ENCODE measurements around the gene NDRG3.
A peak's percentile ranks its signal among the peaks of the same experiment; 100 is the strongest.

NDRG3 gene

DNA sequence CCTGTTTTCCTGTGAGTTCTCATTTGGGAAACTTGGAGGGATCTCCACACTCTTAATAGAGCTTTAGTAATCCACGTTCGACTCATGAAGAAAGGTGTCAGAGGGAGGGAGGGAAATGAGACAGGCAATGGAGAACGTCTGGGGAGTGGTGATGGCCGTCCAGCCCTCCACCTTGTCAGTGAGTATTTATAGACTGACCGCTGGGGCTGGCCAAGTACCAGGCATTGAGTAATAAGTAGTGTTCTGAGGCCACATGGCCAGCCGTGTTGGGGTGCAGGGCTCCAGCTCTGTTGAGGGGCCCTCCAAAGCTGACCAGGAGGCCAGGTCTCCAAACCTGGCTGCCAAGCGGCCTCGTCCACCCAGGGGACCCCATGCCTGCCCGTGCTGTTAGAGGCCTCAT is 39.0 kb upstream of the NDRG3 start:
- H3K4ac ChIP-seq (ENCODE audit: low read length): no peak overlapping the region
- no peak for DNase-seq (ENCODE audit: low spot score)
- H3K9me3 ChIP-seq (replicated peaks in 1 of 2; ENCODE audit: control insufficient read depth in 2 of 2, insufficient read depth in 1 of 2, low read depth in 1 of 2, low read length in 2 of 2): no peaks in the 10 kb centered on the region
- no peak overlapping the region for H2BK5ac ChIP-seq (ENCODE audit: low read length)
- H3K4me1 ChIP-seq (ENCODE audit: control insufficient read depth in 2 of 2, insufficient read depth in 1 of 2, low read depth in 1 of 2, low read length in 2 of 2): no peaks in the 10 kb centered on the region
- H2AK5ac ChIP-seq (ENCODE audit: low read depth, low read length): no peak overlapping the region
- no peak overlapping the region for H4K8ac ChIP-seq (ENCODE audit: low read depth, low read length)
- no peaks in the 10 kb centered on the region for H3K27me3 ChIP-seq (ENCODE audit: control insufficient read depth in 3 of 3, insufficient read depth in 3 of 3, low read depth in 1 of 3, low read length in 3 of 3)
- H3K4me2 ChIP-seq (ENCODE audit: insufficient read depth, low read length, poor library complexity, severe bottlenecking): no peak overlapping the region
- H2AFZ ChIP-seq (ENCODE audit: low read length): no peak overlapping the region
- peak overlapping the region in 1 of 2 donors; percentile 38 for H3K4me3 ChIP-seq (ENCODE audit: low read length in 2 of 2)
- no CpG with 5 or more reads among the region's 9 CpGs for WGBS, 2 donors (ENCODE audit: extremely low coverage in 2 of 2, insufficient read length in 2 of 2, insufficient replicate concordance in 1 of 2)
- no peak overlapping the region for H4K91ac ChIP-seq (ENCODE audit: low read depth, low read length, poor library complexity)
- no peak overlapping the region for H2BK12ac ChIP-seq (ENCODE audit: low read length)
- no peak overlapping the region for H2BK120ac ChIP-seq (ENCODE audit: low read depth, low read length)
- peaks cover 30 to 64% of the 10 kb centered on the region in 2 donors for H3K36me3 ChIP-seq (replicated peaks in 1 of 2; ENCODE audit: control insufficient read depth in 2 of 2, insufficient read depth in 2 of 2, low read length in 2 of 2)
- H3K23ac ChIP-seq (ENCODE audit: low read depth, low read length, poor library complexity): no peak overlapping the region
- H2BK15ac ChIP-seq (ENCODE audit: low read length): no peak overlapping the region
- H3K27ac ChIP-seq (replicated peaks; ENCODE audit: low read length): no peak overlapping the region
- no peak overlapping the region for H3K14ac ChIP-seq (ENCODE audit: low read length)
- no peak overlapping the region for H3K18ac ChIP-seq (ENCODE audit: low read length)
- H3K9ac ChIP-seq (ENCODE audit: low read depth, low read length, poor library complexity): no peak overlapping the region
- peaks cover 4% of the 10 kb centered on the region for H3K79me1 ChIP-seq (ENCODE audit: low read depth, low read length)

DNA sequence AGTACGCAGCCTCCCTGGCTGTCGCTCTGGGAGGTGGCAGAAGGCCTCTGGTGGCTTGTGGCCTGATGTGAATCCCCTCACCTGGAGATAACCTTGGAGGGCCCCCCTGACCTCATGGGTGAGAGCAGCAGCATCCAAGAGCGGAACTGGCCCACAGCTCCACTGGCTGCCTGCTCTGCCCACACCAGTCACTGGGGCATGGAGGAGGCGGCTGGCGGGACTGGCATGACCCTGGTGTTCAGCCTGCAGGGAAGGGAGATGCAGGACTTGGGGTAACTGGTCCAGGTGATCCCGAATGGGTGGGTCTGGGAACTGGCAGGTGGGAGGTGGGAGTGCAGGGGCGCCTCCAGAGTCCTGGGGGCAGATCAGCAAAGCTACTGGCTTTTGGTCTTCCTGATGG is 38.2 kb upstream of the NDRG3 start:
- H4K91ac ChIP-seq (ENCODE audit: low read depth, low read length, poor library complexity): no peak overlapping the region
- H3K4me3 ChIP-seq (ENCODE audit: low read length in 2 of 2): no peak overlapping the region
- H4K8ac ChIP-seq (ENCODE audit: low read depth, low read length): no peak overlapping the region
- no peak overlapping the region for H3K23ac ChIP-seq (ENCODE audit: low read depth, low read length, poor library complexity)
- no peaks in the 10 kb centered on the region for H3K4me1 ChIP-seq (ENCODE audit: control insufficient read depth in 2 of 2, insufficient read depth in 1 of 2, low read depth in 1 of 2, low read length in 2 of 2)
- H3K36me3 ChIP-seq (replicated peaks in 1 of 2; ENCODE audit: control insufficient read depth in 2 of 2, insufficient read depth in 2 of 2, low read length in 2 of 2): peaks cover 29 to 58% of the 10 kb centered on the region in 2 donors
- DNase-seq (ENCODE audit: low spot score): no peak
- no peak overlapping the region for H2BK15ac ChIP-seq (ENCODE audit: low read length)
- no peak overlapping the region for H3K27ac ChIP-seq (replicated peaks; ENCODE audit: low read length)
- no peak overlapping the region for H3K18ac ChIP-seq (ENCODE audit: low read length)
- no peak overlapping the region for H3K14ac ChIP-seq (ENCODE audit: low read length)
- no peak overlapping the region for H2BK120ac ChIP-seq (ENCODE audit: low read depth, low read length)
- H2AK5ac ChIP-seq (ENCODE audit: low read depth, low read length): no peak overlapping the region
- H3K27me3 ChIP-seq (ENCODE audit: control insufficient read depth in 3 of 3, insufficient read depth in 3 of 3, low read depth in 1 of 3, low read length in 3 of 3): no peaks in the 10 kb centered on the region
- no peak overlapping the region for H3K4ac ChIP-seq (ENCODE audit: low read length)
- no peak overlapping the region for H2AFZ ChIP-seq (ENCODE audit: low read length)
- H3K9me3 ChIP-seq (replicated peaks in 1 of 2; ENCODE audit: control insufficient read depth in 2 of 2, insufficient read depth in 1 of 2, low read depth in 1 of 2, low read length in 2 of 2): no peaks in the 10 kb centered on the region
- H3K79me1 ChIP-seq (ENCODE audit: low read depth, low read length): peaks cover 4% of the 10 kb centered on the region
- no CpG with 5 or more reads among the region's 7 CpGs for WGBS, 2 donors (ENCODE audit: extremely low coverage in 2 of 2, insufficient read length in 2 of 2, insufficient replicate concordance in 1 of 2)
- H3K9ac ChIP-seq (ENCODE audit: low read depth, low read length, poor library complexity): no peak overlapping the region
- H3K4me2 ChIP-seq (ENCODE audit: insufficient read depth, low read length, poor library complexity, severe bottlenecking): no peak overlapping the region
- H2BK5ac ChIP-seq (ENCODE audit: low read length): no peak overlapping the region
- H2BK12ac ChIP-seq (ENCODE audit: low read length): no peak overlapping the region

GRCh38 chr20:36779656-36780025 is 33.8 kb upstream of the NDRG3 start:
- Histone ChIP-seq H3K9ac (ENCODE audit: low read depth, low read length, poor library complexity) (peak overlapping the region; percentile 3), H3K79me1 (ENCODE audit: low read depth, low read length) (no peaks in the 10 kb centered on the region), H3K18ac (ENCODE audit: low read length) (no peak overlapping the region), H3K4me2 (ENCODE audit: insufficient read depth, low read length, poor library complexity, severe bottlenecking) (no peak overlapping the region), H2BK5ac (ENCODE audit: low read length) (no peak overlapping the region), H3K36me3 (replicated peaks in 1 of 2; ENCODE audit: control insufficient read depth in 2 of 2, insufficient read depth in 2 of 2, low read length in 2 of 2) (peaks cover 9 to 27% of the 10 kb centered on the region in 2 donors), H3K14ac (ENCODE audit: low read length) (no peak overlapping the region), H3K9me3 (replicated peaks in 1 of 2; ENCODE audit: control insufficient read depth in 2 of 2, insufficient read depth in 1 of 2, low read depth in 1 of 2, low read length in 2 of 2) (no peaks in the 10 kb centered on the region), H3K4me3 (ENCODE audit: low read length in 2 of 2) (no peak overlapping the region), H2AK5ac (ENCODE audit: low read depth, low read length) (no peak overlapping the region), H3K27me3 (ENCODE audit: control insufficient read depth in 3 of 3, insufficient read depth in 3 of 3, low read depth in 1 of 3, low read length in 3 of 3) (no peaks in the 10 kb centered on the region), H2BK12ac (ENCODE audit: low read length) (no peak overlapping the region), H3K23ac (ENCODE audit: low read depth, low read length, poor library complexity) (no peak overlapping the region), H2BK15ac (ENCODE audit: low read length) (no peak overlapping the region), H3K27ac (replicated peaks; ENCODE audit: low read length) (no peak overlapping the region), H3K4ac (ENCODE audit: low read length) (no peak overlapping the region), H3K4me1 (ENCODE audit: control insufficient read depth in 2 of 2, insufficient read depth in 1 of 2, low read depth in 1 of 2, low read length in 2 of 2) (peaks cover 0 to 2% of the 10 kb centered on the region in 2 donors), H4K91ac (ENCODE audit: low read depth, low read length, poor library complexity) (no peak overlapping the region), H4K8ac (ENCODE audit: low read depth, low read length) (no peak overlapping the region), H2BK120ac (ENCODE audit: low read depth, low read length) (no peak overlapping the region), H2AFZ (ENCODE audit: low read length) (no peak overlapping the region)
- DNase-seq (ENCODE audit: low spot score): no peak
- WGBS, 2 donors (ENCODE audit: extremely low coverage in 2 of 2, insufficient read length in 2 of 2, insufficient replicate concordance in 1 of 2): no CpG with 5 or more reads among the region's 6 CpGs

DNA sequence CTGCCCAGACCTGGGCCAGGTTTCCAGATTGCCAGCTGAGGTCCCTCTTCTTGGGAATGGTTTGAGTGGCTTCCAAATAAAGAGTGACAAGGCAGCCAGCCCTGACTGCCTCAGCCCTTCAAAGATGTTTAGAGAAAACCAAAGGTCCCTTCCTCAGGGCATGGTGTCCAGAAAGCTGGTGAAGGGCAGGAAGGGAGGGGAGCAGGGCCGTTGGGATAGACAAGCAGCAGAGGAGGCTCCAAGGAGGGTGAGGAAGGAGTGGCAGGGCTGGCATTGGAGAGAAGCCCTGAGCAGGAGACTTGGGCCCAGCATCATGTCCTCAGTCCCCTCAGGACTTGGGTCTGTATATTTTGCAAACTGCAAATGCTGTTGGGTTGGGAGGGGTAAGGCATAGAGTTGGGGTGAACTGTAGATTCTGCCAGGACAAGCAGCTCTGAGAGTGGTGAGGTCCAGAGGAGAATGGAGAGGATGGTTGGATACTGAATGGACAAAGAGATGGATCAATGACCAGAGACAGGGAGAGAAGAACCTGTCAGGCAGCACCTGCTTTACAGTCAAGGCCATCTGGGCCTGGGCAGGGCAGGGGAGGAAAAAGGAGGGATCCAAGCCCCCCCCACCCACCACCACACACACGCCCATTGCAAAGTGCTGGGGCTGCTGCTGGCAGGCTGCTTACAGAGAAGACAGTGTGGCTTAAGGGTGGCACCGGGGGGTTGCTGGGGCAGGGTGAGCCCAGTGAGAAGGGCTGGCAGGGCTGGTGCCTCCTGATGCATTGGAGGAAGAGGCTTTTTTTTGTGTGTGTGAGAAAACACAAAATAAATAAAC is 33.2 kb upstream of the NDRG3 start:
- H2BK5ac ChIP-seq (ENCODE audit: low read length): no peak overlapping the region
- no peak overlapping the region for H3K4ac ChIP-seq (ENCODE audit: low read length)
- H3K36me3 ChIP-seq (replicated peaks in 1 of 2; ENCODE audit: control insufficient read depth in 2 of 2, insufficient read depth in 2 of 2, low read length in 2 of 2): peaks cover 3 to 21% of the 10 kb centered on the region in 2 donors
- H2AFZ ChIP-seq (ENCODE audit: low read length): no peak overlapping the region
- H2BK15ac ChIP-seq (ENCODE audit: low read length): no peak overlapping the region
- H3K18ac ChIP-seq (ENCODE audit: low read length): no peak overlapping the region
- H3K79me1 ChIP-seq (ENCODE audit: low read depth, low read length): no peaks in the 10 kb centered on the region
- peaks cover 0 to 2% of the 10 kb centered on the region in 2 donors for H3K4me1 ChIP-seq (ENCODE audit: control insufficient read depth in 2 of 2, insufficient read depth in 1 of 2, low read depth in 1 of 2, low read length in 2 of 2)
- H3K4me2 ChIP-seq (ENCODE audit: insufficient read depth, low read length, poor library complexity, severe bottlenecking): no peak overlapping the region
- H3K23ac ChIP-seq (ENCODE audit: low read depth, low read length, poor library complexity): no peak overlapping the region
- H3K27me3 ChIP-seq (ENCODE audit: control insufficient read depth in 3 of 3, insufficient read depth in 3 of 3, low read depth in 1 of 3, low read length in 3 of 3): no peaks in the 10 kb centered on the region
- no peak overlapping the region for H3K9ac ChIP-seq (ENCODE audit: low read depth, low read length, poor library complexity)
- no peaks in the 10 kb centered on the region for H3K9me3 ChIP-seq (replicated peaks in 1 of 2; ENCODE audit: control insufficient read depth in 2 of 2, insufficient read depth in 1 of 2, low read depth in 1 of 2, low read length in 2 of 2)
- no peak overlapping the region for H4K91ac ChIP-seq (ENCODE audit: low read depth, low read length, poor library complexity)
- no peak overlapping the region for H3K14ac ChIP-seq (ENCODE audit: low read length)
- H2BK12ac ChIP-seq (ENCODE audit: low read length): no peak overlapping the region
- H4K8ac ChIP-seq (ENCODE audit: low read depth, low read length): no peak overlapping the region
- H2BK120ac ChIP-seq (ENCODE audit: low read depth, low read length): no peak overlapping the region
- H3K27ac ChIP-seq (replicated peaks; ENCODE audit: low read length): no peak overlapping the region
- no peak for DNase-seq (ENCODE audit: low spot score)
- no CpG with 5 or more reads among the region's 3 CpGs for WGBS, 2 donors (ENCODE audit: extremely low coverage in 2 of 2, insufficient read length in 2 of 2, insufficient replicate concordance in 1 of 2)
- H2AK5ac ChIP-seq (ENCODE audit: low read depth, low read length): no peak overlapping the region
- no peak overlapping the region for H3K4me3 ChIP-seq (ENCODE audit: low read length in 2 of 2)
